GM19455 (cell line): ENCODE data around the gene ATP6AP2.
"Not testable (repeated sequence)": the region's sequence is repeated elsewhere in the genome, so short reads cannot be mapped to it uniquely, and the experiment has no call there.

Source experiments
- ATAC-seq: cut with Tn5 transposase; IDR thresholded peaks from one replicate; pipeline ENCODE4 v1.9.1; 2021; ENCODE audit not compliant: unreplicated experiment

Gene ATP6AP2

GRCh38 chrX:40573763-40574162, 7.0 kb upstream of the ATP6AP2 start:
- no peak for ATAC-seq

GRCh38 chrX:40575411-40575810, 5.4 kb upstream of the ATP6AP2 start:
- ATAC-seq: not testable (repeated sequence)

DNA sequence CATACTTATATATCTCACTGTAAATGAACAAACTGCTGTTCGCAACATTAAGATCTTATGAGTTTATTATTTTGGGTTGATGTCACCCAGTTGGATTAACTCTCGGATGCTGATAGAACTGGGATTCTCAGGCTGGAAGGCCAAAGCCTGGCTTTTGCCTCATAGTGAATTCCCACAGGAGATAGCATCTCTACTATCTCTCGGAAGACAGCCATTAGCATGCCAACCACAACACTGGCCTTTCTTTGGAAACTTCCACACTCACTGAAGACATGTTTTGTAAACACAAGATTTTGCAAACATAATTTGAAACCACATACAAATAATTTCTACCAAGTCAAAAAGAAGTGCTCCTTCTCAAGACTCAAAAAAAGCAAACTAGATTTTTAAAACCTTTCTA, 4.5 kb upstream of the ATP6AP2 start:
- no peak for ATAC-seq

GRCh38 chrX:40578039-40578695, 2.6 kb upstream of the ATP6AP2 start:
- no peak for ATAC-seq

DNA sequence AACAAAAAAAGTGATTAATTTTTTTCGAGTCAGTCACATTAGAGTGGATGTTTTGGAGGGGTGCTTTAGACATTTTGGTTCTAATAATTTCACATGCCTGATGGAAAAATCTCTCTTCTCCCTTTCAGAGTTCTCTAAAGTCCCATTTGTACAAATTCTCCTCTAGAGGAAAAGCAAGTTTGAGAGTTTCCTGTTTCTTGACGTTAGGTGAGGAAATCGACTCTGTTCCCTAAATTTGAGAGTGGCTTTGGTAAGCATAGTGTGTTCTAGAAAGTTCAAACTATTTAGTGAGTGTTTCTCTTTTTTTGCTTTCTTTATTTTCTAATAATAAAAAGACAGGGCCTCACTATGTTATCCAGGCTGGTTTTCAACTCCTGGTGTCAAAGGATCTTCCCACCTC, 1.6 kb upstream of the ATP6AP2 start:
- no peak for ATAC-seq

DNA sequence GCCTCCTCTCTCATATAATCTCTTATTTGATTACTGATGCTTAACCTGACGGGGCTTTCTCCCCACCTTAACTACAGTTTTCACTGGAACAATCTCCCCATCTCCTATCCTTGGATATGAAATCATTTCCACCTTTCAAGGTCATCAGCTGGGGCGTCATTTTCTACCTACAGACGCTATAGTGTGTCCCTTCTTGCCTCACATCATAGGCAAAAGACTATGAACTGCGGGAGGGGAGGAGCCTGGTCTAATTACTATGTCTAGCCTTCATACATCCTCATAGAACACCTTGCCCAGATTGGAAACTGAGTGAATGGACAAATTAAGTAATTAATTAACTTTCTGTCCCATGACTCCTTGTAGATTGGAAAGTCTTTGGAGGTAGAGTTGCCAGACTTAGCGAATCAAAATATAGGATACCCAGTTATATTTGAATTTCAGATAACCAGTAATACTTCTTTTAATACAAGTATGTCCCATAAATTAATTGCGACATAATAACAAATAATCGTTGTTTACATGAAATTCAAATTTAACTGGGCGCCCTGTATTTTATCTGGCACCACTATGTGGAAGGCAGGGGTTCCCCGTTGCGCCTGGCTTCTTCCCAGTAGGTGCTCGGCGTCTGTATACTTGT, 752 bp upstream of the ATP6AP2 start:
- peak; percentile 52 for ATAC-seq

DNA sequence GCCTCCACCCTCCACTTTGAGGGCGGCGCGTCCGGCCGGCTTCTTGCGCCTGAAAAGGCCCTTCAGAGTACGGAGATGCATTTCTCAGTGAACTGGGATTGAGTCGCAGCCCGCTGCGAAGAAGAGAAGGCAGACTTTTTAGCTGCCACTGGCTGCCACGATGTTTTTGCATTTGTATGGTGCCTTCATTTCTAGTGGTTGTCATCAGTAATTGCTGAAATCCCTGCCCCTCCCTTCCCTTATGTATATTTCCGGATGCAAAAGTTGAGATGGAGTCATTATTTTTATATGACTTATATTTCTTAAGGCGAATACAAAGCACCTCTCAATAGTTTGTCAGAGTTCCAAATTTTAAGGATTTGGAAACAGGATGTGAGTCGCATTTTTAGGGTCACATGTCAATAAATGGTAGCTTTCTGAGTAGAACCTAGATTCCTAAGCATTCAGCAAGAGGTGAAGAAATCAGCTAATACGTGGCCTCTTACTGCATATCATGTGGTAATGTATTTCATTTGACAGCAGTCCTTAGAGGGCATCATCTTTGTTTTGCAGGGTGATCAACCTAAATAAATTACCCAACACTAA, 658 bp downstream of the ATP6AP2 start:
- peak; percentile 6 for ATAC-seq

DNA sequence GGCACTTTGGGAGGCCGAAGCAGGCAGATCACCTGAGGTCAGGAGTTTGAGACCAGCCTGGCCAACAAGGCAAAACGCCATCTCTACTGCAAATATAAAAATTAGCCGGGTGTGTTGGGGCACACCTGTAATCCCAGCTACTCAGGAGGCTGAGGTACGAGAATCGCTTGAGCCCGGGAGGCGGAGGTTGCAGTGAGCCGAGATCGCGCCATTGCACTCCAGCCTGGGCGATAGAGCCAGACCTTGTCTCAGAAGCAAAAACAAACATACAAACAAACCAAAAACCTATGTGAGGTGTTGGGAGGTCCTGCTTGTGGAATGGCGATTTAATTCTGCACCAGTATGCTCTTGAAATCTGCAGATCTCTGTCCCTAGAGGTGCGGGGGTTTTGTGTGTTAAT, 1.4 kb downstream of the ATP6AP2 start:
- not testable (repeated sequence) for ATAC-seq

- ATAC-seq: no peak
Measured at GRCh38 chrX:40582811-40583210, 2.0 kb downstream of the ATP6AP2 start.

DNA sequence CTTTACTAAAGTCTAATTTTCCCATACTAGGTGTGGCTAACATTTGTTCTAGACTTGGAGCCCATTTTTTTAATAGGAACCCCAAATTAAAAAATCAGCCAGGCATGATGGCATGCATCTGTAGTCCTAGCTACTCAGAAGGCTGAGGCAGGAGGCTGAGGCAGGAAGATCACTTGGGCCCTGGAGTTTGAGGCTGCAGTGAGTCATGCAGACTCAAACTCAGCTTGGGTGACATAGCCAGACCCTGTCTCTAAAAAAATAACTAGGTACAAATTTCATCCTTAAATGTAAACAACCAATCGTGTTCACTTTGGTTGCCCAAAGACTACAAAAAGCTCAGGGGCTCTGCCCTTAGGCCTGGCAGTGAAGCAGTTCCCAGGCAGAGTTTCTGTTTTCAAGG, 6.9 kb downstream of the ATP6AP2 start:
- not testable (repeated sequence) for ATAC-seq

DNA sequence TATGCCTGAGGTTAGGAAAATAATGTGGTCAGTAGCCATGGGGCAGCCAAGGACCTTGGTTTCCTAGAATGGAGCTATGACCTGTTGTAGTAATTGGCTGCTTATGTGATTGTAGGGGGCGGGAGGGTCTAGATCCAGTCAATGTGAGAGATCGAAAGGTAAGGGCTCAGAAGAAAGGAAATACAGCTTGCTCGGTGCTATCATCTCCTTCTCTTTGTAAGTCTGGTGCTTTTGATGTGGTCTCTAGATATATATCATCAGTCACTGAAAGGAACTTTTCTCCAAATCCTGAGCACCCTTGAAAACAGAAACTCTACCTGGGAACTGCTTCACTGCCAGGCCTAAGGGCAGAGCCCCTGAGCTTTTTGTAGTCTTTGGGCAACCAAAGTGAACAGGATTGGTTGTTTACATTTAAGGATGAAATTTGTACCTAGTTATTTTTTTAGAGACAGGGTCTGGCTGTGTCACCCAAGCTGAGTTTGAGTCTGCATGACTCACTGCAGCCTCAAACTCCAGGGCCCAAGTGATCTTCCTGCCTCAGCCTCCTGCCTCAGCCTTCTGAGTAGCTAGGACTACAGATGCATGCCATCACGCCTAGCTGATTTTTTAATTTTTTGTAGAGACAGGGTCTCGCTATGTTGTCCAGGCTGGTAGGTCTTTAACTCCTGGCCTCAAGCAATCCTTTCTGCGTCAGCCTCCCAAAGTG, 9.0 kb downstream of the ATP6AP2 start:
- not testable (repeated sequence) for ATAC-seq

GRCh38 chrX:40603446-40603845, 22.7 kb downstream of the ATP6AP2 start:
- no peak for ATAC-seq

DNA sequence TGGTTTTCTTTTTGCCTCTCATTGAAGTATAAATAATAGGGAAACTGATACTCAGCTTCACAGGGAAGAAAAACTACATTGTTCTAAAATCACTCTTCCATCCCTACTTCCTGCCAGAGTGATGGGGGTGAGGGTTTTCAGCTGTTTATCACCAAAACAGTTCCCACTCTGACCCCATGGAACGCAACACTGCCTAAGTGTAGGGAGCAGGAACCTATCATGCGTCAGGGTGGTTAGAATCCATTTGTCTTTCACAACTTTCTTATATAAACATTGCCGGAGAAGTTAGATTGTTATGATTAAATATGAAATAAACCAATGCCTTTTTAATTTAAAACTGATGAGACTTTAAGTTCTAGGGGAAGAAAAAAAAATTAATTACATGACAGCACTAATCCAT, 26.6 kb downstream of the ATP6AP2 start:
- ATAC-seq: no peak

DNA sequence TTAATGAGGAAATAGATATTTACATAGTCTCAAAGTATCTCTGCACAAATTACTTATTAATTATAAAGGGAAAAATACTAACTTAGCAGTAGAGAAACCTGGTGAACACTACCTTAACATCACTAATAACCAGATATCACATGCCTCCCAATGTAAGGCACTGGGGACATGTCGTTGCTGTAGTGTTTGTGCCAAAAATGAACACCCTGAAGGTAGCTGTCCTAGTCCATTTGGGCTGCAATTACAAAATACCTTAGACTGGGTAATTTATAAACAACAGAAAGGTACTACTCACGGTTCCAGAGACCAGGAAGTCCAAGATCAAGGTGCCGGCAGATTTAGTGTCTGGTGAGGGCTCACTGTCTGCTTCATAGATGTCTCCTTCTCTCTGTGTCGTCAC, 31.7 kb downstream of the ATP6AP2 start:
- no peak for ATAC-seq

- ATAC-seq: no peak
Measured at GRCh38 chrX:40615976-40616375, 35.2 kb downstream of the ATP6AP2 start.

DNA sequence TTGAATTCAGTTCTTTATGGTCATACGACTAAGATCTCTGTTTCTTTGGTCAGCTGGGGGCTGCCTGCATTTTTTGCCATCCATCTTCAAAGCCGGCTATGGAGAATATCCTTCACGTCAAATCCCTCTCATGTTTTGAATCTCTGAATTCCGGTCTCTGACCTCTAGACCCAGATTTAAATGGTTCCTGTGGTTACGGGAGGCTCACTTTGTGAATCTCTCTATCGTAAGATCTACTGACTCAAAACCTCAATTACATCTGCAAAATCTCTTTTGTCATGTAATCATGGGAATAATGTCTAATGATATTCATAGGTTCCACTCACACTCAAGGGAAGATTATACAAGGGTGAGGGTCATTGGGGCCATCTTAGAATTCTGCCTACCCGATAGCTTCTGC, 36.8 kb downstream of the ATP6AP2 start:
- ATAC-seq: no peak

DNA sequence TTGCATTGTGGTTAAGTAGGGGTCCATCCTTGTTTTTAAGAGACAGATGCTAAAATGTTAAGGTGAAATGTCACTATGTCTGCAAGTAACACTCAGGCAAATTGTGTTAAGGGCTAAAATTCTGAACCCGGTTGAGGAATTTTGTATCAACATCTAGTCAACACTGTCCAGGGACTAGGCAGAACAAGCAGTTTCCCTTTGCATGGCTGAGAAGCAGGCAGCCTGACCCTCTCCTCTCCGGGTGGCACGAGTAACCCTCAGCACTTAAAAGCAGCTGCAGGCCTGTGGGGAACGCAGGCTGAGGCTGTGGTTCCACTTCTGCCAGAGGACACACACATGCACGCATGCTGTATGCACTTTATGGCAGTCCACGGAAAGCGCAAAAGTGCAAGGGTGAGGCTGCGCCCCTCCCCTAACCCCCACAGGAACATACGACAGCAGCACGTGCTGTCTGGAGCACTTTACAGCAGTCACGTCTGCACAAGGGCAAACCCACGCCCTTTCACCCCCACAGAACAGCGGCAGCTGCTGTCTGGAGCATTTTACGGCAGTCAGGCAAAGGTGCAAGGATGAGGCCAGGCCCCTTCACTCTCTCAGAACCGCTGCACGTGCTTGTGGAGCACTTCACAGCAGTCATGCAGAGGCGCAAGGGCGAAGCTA, 41.8 kb downstream of the ATP6AP2 start:
- no peak for ATAC-seq

DNA sequence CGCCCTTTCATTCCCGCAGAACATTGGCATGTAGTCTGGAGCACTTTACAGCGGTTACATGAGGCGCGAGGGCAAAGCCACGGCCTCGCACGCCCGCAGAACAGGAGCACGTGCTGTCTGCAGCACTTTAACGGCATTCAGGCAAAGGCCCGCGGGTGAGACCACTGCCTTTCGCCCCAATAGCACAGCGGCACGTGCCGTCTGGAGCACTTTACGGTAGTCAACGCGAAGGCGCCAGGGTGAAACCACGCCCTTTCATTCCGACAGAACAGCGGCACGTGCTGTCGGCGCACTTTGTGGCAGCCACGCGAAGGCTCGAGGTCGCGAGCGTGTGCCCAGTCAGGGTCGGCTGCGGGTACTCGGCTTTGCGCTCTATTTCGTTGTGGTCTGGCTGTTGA, 42.4 kb downstream of the ATP6AP2 start, which contains the start of gene MPC1L:
Gene MPC1L (plus strand): TSS at position 290 of the 398 bp plus-strand sequence. CDS start 138 bp downstream, outside the sequence.
- ATAC-seq: no peak

DNA sequence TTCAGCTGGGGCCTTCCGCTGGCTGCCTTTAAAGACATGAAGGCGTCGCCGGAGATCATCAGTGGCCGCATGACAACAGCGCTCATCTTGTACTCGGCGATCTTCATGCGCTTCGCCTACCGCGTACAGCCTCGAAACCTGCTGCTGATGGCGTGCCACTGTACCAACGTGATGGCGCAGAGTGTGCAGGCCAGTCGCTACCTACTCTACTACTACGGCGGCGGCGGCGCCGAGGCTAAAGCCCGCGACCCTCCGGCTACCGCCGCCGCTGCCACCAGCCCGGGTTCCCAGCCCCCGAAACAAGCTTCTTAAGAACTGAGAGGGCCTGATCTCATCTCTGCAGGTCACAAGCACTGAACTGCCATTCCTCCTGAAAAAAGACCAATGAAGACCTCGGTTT, 42.9 kb downstream of the ATP6AP2 start:
- ATAC-seq: no peak

- no peak for ATAC-seq
Measured at GRCh38 chrX:40625294-40625693, 44.5 kb downstream of the ATP6AP2 start.

DNA sequence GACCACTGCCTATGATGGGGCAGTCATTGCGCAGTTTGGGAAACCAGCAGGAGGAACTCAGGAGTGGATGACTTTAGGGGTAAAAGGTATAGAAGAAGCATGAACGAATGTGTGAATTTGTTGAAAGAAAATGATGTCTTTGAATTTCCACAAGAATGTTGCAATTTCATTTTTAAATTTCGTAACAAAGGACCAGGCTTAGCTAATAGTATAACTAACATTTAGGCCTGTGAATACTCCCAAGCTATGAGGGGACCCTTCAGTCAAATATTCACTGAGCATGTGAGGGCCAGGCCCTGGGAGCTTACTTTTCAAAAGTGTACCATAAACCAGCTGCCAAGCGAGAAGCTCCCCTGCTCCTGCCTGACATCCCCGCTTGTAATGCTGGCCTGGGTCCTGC, 47.7 kb downstream of the ATP6AP2 start:
- no peak for ATAC-seq
